Measurements from ENCODE around the gene MYL12A. TPM values are rescaled to one million over a fixed set of nuclear protein-coding genes. Genes with fewer than 3 reads are reported as not detected.

The MYL12A gene
- total and polyA plus RNA-seq, 11 donors: 1,642 to 7,537 (median 4,261) TPM

DNA sequence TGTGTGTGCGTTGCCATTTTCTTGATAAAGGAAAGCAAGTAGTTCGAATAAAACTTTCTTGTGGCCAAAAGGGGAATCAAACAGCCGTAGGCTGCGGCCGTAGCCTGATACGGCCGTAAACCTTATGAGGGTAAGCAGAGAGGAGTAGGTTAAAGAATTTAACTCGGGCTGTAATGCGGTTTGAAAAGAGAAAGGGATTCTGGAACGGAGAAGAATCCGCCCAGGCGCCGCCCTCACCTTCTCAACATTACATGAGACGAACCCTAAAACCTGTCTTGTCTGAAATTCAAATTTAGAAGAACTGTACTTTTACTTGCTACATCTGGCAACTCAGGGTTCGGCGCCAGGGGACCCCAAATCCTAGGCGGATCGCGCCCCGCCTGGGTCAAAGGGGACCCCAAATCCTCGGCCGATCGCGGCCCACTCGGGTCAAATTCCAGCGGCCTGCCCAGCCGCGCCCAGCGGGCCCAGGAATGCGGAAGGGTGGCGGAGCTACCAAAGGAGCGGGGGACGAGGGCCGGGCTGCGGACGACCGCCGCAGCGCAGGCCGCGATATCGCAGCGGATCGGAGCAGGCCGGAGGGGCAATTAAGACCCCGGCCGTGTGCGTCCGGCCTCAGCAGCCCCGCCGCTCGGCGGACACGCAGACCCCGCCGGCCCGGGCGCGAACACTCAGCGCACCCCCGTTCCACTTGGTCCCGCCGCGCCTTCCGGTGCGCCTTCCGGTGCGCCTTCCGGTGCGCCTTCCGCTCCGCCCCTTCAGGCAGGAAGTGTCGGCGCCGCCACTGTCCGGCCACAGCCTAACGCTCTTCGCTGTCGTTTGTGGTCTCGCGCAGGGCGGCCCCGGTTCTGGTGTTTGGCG is 14.0 kb downstream of the MYL12A start, which contains the start of gene MYL12B:
MYL12B (plus strand) TSS at position 761 of the 861 bp plus-strand sequence. CDS start 10,766 bp downstream, outside the sequence.
- DNase-seq: peak; percentile 86 to 92 (median 87)
- intact Hi-C loops (cut with DNase I): loop anchor here in 5 of 10 donors (5.0 to 10.0 kb wide), 3 partner anchors 191 to 331 kb away; partner anchors contain the start of genes TGIF1 (in 4 of the 5) and LPIN2 (in 1 of the 5)
- Histone ChIP-seq H3K9me3 (no peaks in the 10 kb centered on the region), H3K4me3 (peak within 1 kb of the TSS; percentile 68 to 96 (median 88)), H3K27ac (peak within 1 kb of the TSS; percentile 95 to 100 (median 97)), H3K4me1 (peaks cover 12 to 86% (median 48%) of the 10 kb centered on the region in 12 donors), H3K36me3 (peaks cover 0 to 32% (median 24%) of the 10 kb centered on the region in 9 donors), H3K27me3 (no peaks in the 10 kb centered on the region)
- TF ChIP-seq POLR2A (IDR thresholded peaks at IDR 0.05): peak in 1 of 2 donors; percentile 46
- TF ChIP-seq, protein P1, sequence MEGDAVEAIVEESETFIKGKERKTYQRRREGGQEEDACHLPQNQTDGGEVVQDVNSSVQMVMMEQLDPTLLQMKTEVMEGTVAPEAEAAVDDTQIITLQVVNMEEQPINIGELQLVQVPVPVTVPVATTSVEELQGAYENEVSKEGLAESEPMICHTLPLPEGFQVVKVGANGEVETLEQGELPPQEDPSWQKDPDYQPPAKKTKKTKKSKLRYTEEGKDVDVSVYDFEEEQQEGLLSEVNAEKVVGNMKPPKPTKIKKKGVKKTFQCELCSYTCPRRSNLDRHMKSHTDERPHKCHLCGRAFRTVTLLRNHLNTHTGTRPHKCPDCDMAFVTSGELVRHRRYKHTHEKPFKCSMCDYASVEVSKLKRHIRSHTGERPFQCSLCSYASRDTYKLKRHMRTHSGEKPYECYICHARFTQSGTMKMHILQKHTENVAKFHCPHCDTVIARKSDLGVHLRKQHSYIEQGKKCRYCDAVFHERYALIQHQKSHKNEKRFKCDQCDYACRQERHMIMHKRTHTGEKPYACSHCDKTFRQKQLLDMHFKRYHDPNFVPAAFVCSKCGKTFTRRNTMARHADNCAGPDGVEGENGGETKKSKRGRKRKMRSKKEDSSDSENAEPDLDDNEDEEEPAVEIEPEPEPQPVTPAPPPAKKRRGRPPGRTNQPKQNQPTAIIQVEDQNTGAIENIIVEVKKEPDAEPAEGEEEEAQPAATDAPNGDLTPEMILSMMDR (IDR thresholded peaks at IDR 0.05): peak in 2 of 12 donors; percentile 17 to 18
- 0% methylated on average over 33 to 84 of the region's 84 CpGs for WGBS, 4 donors
- peak; percentile 36 to 94 (median 74) for ATAC-seq

- H3K4me1 ChIP-seq: peaks cover 12 to 86% (median 52%) of the 10 kb centered on the region in 12 donors
- TF ChIP-seq, protein P1 (IDR thresholded peaks at IDR 0.05): no peak
- TF ChIP-seq POLR2A (IDR thresholded peaks at IDR 0.05): no peak
- H3K9me3 ChIP-seq: no peaks in the 10 kb centered on the region
- ATAC-seq: peak in 2 of 4 donors; percentile 51 to 67
- H3K27me3 ChIP-seq: no peaks in the 10 kb centered on the region
- peaks cover 0 to 23% (median 15%) of the 10 kb centered on the region in 9 donors for H3K36me3 ChIP-seq
- H3K4me3 ChIP-seq: peak overlapping the region; percentile 68 to 96 (median 88)
- WGBS, 4 donors: 0 to 1% (median 1%) methylated on average over 14 to 69 of the region's 69 CpGs
- H3K27ac ChIP-seq: peak overlapping the region; percentile 95 to 100 (median 97)
- intact Hi-C loops (cut with DNase I): loop anchor here in 5 of 10 donors (5.0 to 10.0 kb wide), 3 partner anchors 190 to 330 kb away; partner anchors contain the start of genes TGIF1 (in 4 of the 5) and LPIN2 (in 1 of the 5)
- no peak for DNase-seq
These were observed 14.9 kb downstream of the MYL12A start for GRCh38 chr18:3262234-3263131.

- intact Hi-C loops (cut with DNase I): loop anchor here in 5 of 10 donors (5.0 to 10.0 kb wide), 3 partner anchors 189 to 329 kb away; partner anchors contain the start of genes TGIF1 (in 4 of the 5) and LPIN2 (in 1 of the 5)
- H3K4me1 ChIP-seq: peaks cover 12 to 86% (median 57%) of the 10 kb centered on the region in 12 donors
These were observed 15.6 kb downstream of the MYL12A start for GRCh38 chr18:3263132-3263700.

More at GRCh38 chr18:3263132-3263700, 15.6 kb downstream of the MYL12A start:
- peak overlapping the region; percentile 68 to 96 (median 88) for H3K4me3 ChIP-seq
- TF ChIP-seq POLR2A (IDR thresholded peaks at IDR 0.05): no peak
- TF ChIP-seq, protein P1 (IDR thresholded peaks at IDR 0.05): no peak
- peak overlapping the region; percentile 95 to 100 (median 97) for H3K27ac ChIP-seq
- DNase-seq (no peak), ATAC-seq (no peak)
- H3K9me3 ChIP-seq: no peaks in the 10 kb centered on the region
- WGBS, 4 donors: 17 to 33% (median 24%) methylated on average over 8 of the region's 8 CpGs
- no peaks in the 10 kb centered on the region for H3K27me3 ChIP-seq
- H3K36me3 ChIP-seq: peaks cover 0 to 16% (median 7%) of the 10 kb centered on the region in 9 donors

All from heart left ventricle (tissue), 16 donors.